Spleen (tissue), 11 donors: ENCODE measurements around the gene COL16A1. TPM values are rescaled to one million over a fixed set of nuclear protein-coding genes. Genes with fewer than 3 reads are reported as not detected.

Experiments used
- DNase-seq: peaks from one replicate; pipeline ENCODE4 v3.0.0-alpha.2; 2020
- H3K27ac ChIP-seq, 8 donors: fragments of 200-600 bp; sonication (generic) in 7 of 8; 1 replicate in 4 of 8; 2 replicates in 4 of 8; pipeline versions ENCODE4 v1.5.0 to v1.8.0; 2016 to 2021; ENCODE audit warnings: inconsistent platforms in 4 of 8, mild to moderate bottlenecking in 4 of 8, moderate library complexity in 1 of 8
- H3K27me3 ChIP-seq, 7 donors: fragments of 200-600 bp; sonication (generic) in 6 of 7; replicated peaks in 1 of 7; 1 replicate in 4 of 7; 2 replicates in 3 of 7; pipeline versions ENCODE4 v1.5.0 to v1.8.0; 2016 to 2021; ENCODE audit warnings: inconsistent platforms in 3 of 7, mild to moderate bottlenecking in 1 of 7
- H3K36me3 ChIP-seq, 6 donors: fragments of 200-600 bp; sonication (generic) in 5 of 6; 1 replicate in 4 of 6; 2 replicates in 2 of 6; pipeline versions ENCODE4 v1.5.0 to v1.8.0; 2016 to 2021; ENCODE audit warnings: inconsistent platforms in 2 of 6
- H3K4me1 ChIP-seq, 6 donors: fragments of 200-600 bp; sonication (generic) in 5 of 6; 1 replicate in 3 of 6; 2 replicates in 3 of 6; pipeline versions ENCODE4 v1.5.0 to v1.8.0; 2016 to 2021; ENCODE audit warnings: inconsistent platforms in 3 of 6
- H3K4me3 ChIP-seq, 8 donors: fragments of 200-600 bp; sonication (generic) in 7 of 8; 1 replicate in 4 of 8; 2 replicates in 4 of 8; pipeline versions ENCODE4 v1.5.0 to v1.8.0; 2016 to 2021; ENCODE audit warnings: inconsistent platforms in 4 of 8, mild to moderate bottlenecking in 4 of 8, moderate library complexity in 2 of 8
- H3K9me3 ChIP-seq, 8 donors: fragments of 200-600 bp; sonication (generic) in 7 of 8; 1 replicate in 4 of 8; 2 replicates in 4 of 8; pipeline versions ENCODE4 v1.5.0 to v1.8.0; 2016 to 2021; ENCODE audit warnings: inconsistent platforms in 4 of 8
- CTCF ChIP-seq, 11 experiments: fragments of 200-600 bp in 7 of 11; fragments of 450-650 bp in 4 of 11; sonication (generic) in 4 of 11; IDR thresholded peaks in 8 of 11; conservative IDR thresholded peaks in 3 of 11; 1 replicate in 7 of 11; 2 replicates in 4 of 11; pipeline versions ENCODE4 v1.4.0 to v1.8.0; 2016 to 2021; ENCODE audit warnings: antibody characterized with exemption in 11 of 11, inconsistent platforms in 4 of 11, mild to moderate bottlenecking in 1 of 11
- POLR2A ChIP-seq, 3 donors: fragments of 450-650 bp; IDR thresholded peaks; one replicate each; pipeline ENCODE4 v1.5.1; 2017; ENCODE audit warnings: antibody characterized with exemption in 3 of 3, mild to moderate bottlenecking in 1 of 3
- POLR2AphosphoS5 ChIP-seq, 3 donors: sonication (generic); formaldehyde crosslinking; IDR thresholded peaks; one replicate each; pipeline ENCODE4 v1.5.1; 2017; ENCODE audit warnings: antibody characterized with exemption in 3 of 3
- WGBS, 5 donors: extraction: QIAGEN DNeasy Blood & Tissue Kit in 3 of 5; methylation state at CpG; one replicate each; pipeline versions ENCODE4 v1.1.5 to v1.1.7; 2013 to 2018; 5-methylcytosine and 5-hydroxymethylcytosine counted together
- intact Hi-C: fragments of 100-400 bp; cut with DNase I; formaldehyde crosslinking; loops from one replicate; pipeline ENCODE4 v1.15.0; 2023; ENCODE audit warnings: low total_unique reads
- polyA plus RNA-seq, 3 donors: library from polyadenylated mRNA; stranded (reverse); fragments of 200-250 nt; gene quantifications; one replicate each; pipeline ENCODE4 v1.2.1, GENCODE V29; 2013
- total RNA-seq, 7 donors: library from RNA; depleted of rRNA in 3 of 7; stranded (reverse); fragments of >200 nt in 3 of 7; fragmentation: NEBNext Ultra II Directional in 4 of 7; extraction: Animal tissue kit (Norgen Biotek cat#: 25700) in 4 of 7; gene quantifications; one replicate each; pipeline versions ENCODE4 v1.1.0 to v1.2.1, GENCODE V29; 2016 to 2021
- donor health status: healthy with polysubstance abuse.
- donor health status: DM: no; HTN: no; CAD: no; lungs with moderate emphysema.
- donor health status: DM: no; HTN: no; CAD: no.
- donor health status: Bipolar disorder and iron deficiency.
- donor health status: healthy.
- donor health status: DM: no; HTN: no; CAD: no.
- donor health status: DM: yes; HTN: yes; CAD: no.

COL16A1 gene
- total and polyA plus RNA-seq, 10 donors: 4.7 to 25.6 (median 12.5) TPM

GRCh38 chr1:31690921-31691320 lies 12.9 kb downstream of the COL16A1 start:
- H3K4me3 ChIP-seq: no peak overlapping the region
- intact Hi-C loops: no loop called here
- H3K27me3 ChIP-seq: peaks cover 0 to 5% (median 0%) of the 10 kb centered on the region in 7 donors
- DNase-seq: no peak
- no peaks in the 10 kb centered on the region for H3K4me1 ChIP-seq
- no peak overlapping the region for H3K27ac ChIP-seq
- TF ChIP-seq POLR2A (IDR thresholded peaks at IDR 0.05) (no peak), CTCF (IDR thresholded peaks at IDR 0.05 in 8 of 11, conservative IDR thresholded peaks at IDR 0.05 in 3 of 11) (no peak), POLR2AphosphoS5 (IDR thresholded peaks at IDR 0.05) (no peak)
- no peaks in the 10 kb centered on the region for H3K9me3 ChIP-seq
- WGBS, 5 donors: 79 to 92% (median 84%) methylated on average over 10 of the region's 10 CpGs
- no peaks in the 10 kb centered on the region for H3K36me3 ChIP-seq

DNA sequence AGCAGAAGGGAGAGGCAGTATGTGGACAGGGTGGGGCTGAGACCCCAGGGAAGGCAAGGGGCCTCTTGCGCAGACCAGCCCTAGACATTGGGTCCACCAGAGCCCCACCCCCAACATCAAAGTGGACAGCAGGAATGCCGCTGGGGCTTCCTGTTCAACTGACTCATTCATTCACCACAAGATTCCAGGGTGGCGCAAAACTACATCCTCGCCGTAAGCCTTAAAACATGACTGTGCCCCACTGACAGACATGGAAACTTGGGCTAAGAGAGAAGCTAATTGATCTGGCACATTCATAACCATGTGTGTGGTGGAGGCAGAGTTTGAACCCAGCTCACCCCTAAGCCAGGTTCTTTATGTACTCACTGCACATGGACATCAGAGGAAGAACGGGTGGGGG lies 14.0 kb downstream of the COL16A1 start:
- intact Hi-C loops: no loop called here
- peaks cover 0 to 14% (median 0%) of the 10 kb centered on the region in 7 donors for H3K27me3 ChIP-seq
- no peak for DNase-seq
- H3K4me3 ChIP-seq: no peak overlapping the region
- no peaks in the 10 kb centered on the region for H3K4me1 ChIP-seq
- H3K9me3 ChIP-seq: no peaks in the 10 kb centered on the region
- 61 to 92% (median 75%) methylated on average over 6 of the region's 6 CpGs for WGBS, 5 donors
- TF ChIP-seq POLR2A (IDR thresholded peaks at IDR 0.05): no peak
- no peak for TF ChIP-seq POLR2AphosphoS5 (IDR thresholded peaks at IDR 0.05)
- TF ChIP-seq CTCF (IDR thresholded peaks at IDR 0.05 in 8 of 11, conservative IDR thresholded peaks at IDR 0.05 in 3 of 11): no peak
- no peaks in the 10 kb centered on the region for H3K36me3 ChIP-seq
- H3K27ac ChIP-seq: no peak overlapping the region

DNA sequence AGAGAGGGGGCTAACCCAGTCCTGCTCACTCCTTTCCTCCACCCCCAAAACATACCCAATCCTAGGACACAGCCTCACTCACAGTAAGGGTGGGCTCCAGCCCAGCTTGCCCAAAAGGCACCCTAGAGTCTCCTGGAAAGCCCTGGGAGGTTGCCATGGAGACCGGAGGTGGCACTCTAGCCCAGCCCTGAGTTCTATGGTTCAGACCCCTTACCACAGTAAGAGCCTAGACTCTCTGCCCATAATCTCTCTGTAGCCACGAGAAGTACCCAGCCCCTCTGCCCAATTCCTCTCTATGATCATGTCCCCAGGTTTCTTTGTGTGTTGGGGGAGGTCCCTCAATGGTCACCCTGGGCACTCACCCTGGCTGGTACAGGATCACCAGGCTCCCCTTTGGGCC lies 14.4 kb downstream of the COL16A1 start:
- Histone ChIP-seq H3K27me3 (peaks cover 0 to 19% (median under 1%) of the 10 kb centered on the region in 7 donors), H3K4me3 (no peak overlapping the region), H3K9me3 (no peaks in the 10 kb centered on the region), H3K36me3 (no peaks in the 10 kb centered on the region), H3K4me1 (no peaks in the 10 kb centered on the region), H3K27ac (no peak overlapping the region)
- no peak for DNase-seq
- TF ChIP-seq CTCF (IDR thresholded peaks at IDR 0.05 in 8 of 11, conservative IDR thresholded peaks at IDR 0.05 in 3 of 11) (no peak), POLR2A (IDR thresholded peaks at IDR 0.05) (no peak), POLR2AphosphoS5 (IDR thresholded peaks at IDR 0.05) (no peak)
- 57 to 87% (median 65%) methylated on average over 1 to 2 of the region's 2 CpGs for WGBS, 5 donors
- intact Hi-C loops: no loop called here

DNA sequence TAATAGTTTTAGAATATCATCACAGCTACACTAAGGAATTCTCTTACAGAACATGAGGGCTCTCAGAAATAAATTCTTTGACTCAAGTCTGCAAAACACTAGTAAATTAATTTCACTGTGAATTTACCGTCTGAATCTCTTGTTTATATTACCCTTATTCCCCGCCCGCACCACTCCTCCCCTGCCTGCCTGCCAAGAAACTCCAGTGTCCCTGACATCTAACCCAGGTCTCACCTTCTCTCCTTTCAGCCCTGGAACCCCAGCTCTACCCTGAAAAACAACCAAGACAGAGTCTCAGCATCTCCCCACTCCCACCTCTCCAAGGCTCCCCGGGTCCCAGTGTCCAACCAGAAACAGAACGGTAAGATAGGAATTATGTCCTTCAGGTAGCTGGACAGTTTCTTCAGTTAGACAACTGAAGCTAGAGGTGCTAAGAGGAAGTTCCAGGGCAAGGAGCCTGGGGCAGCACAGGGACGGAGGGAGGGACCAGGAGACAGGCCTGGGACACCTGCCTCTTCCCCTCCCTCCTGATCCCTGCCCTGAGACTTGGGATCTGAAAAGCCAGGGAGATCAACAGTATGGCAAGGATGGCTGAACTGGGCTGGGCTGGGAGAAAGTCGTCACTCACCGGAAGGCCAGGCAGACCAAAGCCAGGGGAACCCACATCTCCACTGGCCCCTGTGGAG lies 15.4 kb downstream of the COL16A1 start:
- Histone ChIP-seq H3K27ac (no peak overlapping the region), H3K36me3 (no peaks in the 10 kb centered on the region), H3K4me3 (no peak overlapping the region), H3K9me3 (no peaks in the 10 kb centered on the region), H3K27me3 (peaks cover 0 to 28% (median 3%) of the 10 kb centered on the region in 7 donors), H3K4me1 (no peaks in the 10 kb centered on the region)
- DNase-seq: no peak
- intact Hi-C loops: no loop called here
- WGBS, 5 donors: 72 to 82% (median 74%) methylated on average over 8 of the region's 8 CpGs
- no peak for TF ChIP-seq CTCF (IDR thresholded peaks at IDR 0.05 in 8 of 11, conservative IDR thresholded peaks at IDR 0.05 in 3 of 11)
